Left lobe of liver (tissue), 2 donors: ENCODE results near the gene DYNLT2. TPM values are rescaled to one million over a fixed set of nuclear protein-coding genes. Genes with fewer than 3 reads are reported as not detected.
A peak's percentile ranks its signal among the peaks of the same experiment; 100 is the strongest.
"Not testable (repeated sequence)": the region's sequence is repeated elsewhere in the genome, so short reads cannot be mapped to it uniquely, and the experiment has no call there.

Experiments used
- ATAC-seq: fragments of 200-7000 bp; cut with Tn5 transposase; one replicate; pipeline ENCODE4 v1.9.1; 2020; ENCODE audit warnings: mild to moderate bottlenecking, moderate library complexity
- DNase-seq: peaks from one replicate; pipeline ENCODE4 v3.0.0-alpha.2; 2020; ENCODE audit warnings: low spot score
- total RNA-seq: library from RNA; stranded (reverse); gene quantifications from one replicate; pipeline ENCODE4 v1.2.1, GENCODE V29; 2021
- donor health status: DM: no; HTN: no; CAD: no; lungs with moderate emphysema.
- donor health status: DM: no; HTN: yes; CAD: no.

Gene DYNLT2
- total RNA-seq, 1 donor from 2014 or later, result 0.60 TPM

GRCh38 chr6:169701954-169702839, 49.2 kb downstream of the DYNLT2 start, which contains the start of the genes C6orf120 and WDR27:
Gene C6orf120, plus strand, starts transcription at chr6:169702126. Its CDS starts 334 bp downstream, at chr6:169702460.
Gene WDR27, minus strand, starts transcription at chr6:169702029. Its CDS starts 13,024 bp downstream, at chr6:169689005.
- ATAC-seq (peak; percentile 93), DNase-seq (peak; percentile 98)

GRCh38 chr6:169701311-169701953, 49.9 kb downstream of the DYNLT2 start:
- DNase-seq (no peak), ATAC-seq (peak; percentile 24)

GRCh38 chr6:169700296-169700695, 51.1 kb downstream of the DYNLT2 start:
- no peak for DNase-seq
- no peak for ATAC-seq

GRCh38 chr6:169697115-169697514, 54.3 kb downstream of the DYNLT2 start:
- not testable (repeated sequence) for DNase-seq, ATAC-seq

- ATAC-seq (no peak), DNase-seq (no peak)
Observed at GRCh38 chr6:169695131-169695530, 56.2 kb downstream of the DYNLT2 start.

- no peak for DNase-seq
Observed at GRCh38 chr6:169692516-169692915, 58.9 kb downstream of the DYNLT2 start.

GRCh38 chr6:169691260-169691659, 60.1 kb downstream of the DYNLT2 start:
- ATAC-seq (no peak), DNase-seq (no peak)

More at GRCh38 chr6:169692516-169692915, 58.9 kb downstream of the DYNLT2 start:
- no peak for ATAC-seq

Other genes starting within 250 kb of the DYNLT2 start
- gene WDR27, start 49.5 kb downstream of the DYNLT2 start, total RNA-seq, result 19.5 TPM
- 18.9 TPM for gene C6orf120, start 49.4 kb downstream of the DYNLT2 start, total RNA-seq
- 19.6 TPM for gene PHF10, start 27.1 kb downstream of the DYNLT2 start, total RNA-seq
- gene ERMARD, start 50 bp upstream of the DYNLT2 start, total RNA-seq, result 16.3 TPM